GM12891 (cell line): ENCODE measurements around the gene RPL18.

Experiments used
- DNase-seq: peaks from one replicate; pipeline ENCODE4 v3.0.0; 2011; ENCODE audit warnings: low spot score; ENCODE audit not compliant: insufficient read length
- FAIRE-seq: peaks from 2 replicates; lab custom pipeline; 2011; peaks lifted over from hg19 to GRCh38; lab: Jason Lieb, UNC
- PAX5 ChIP-seq: IDR thresholded peaks from 2 replicates; pipeline ENCODE4 v1.6.1; 2011; ENCODE audit warnings: low read length, moderate library complexity, mild to moderate bottlenecking; ENCODE audit not compliant: insufficient read depth, severe bottlenecking
- POLR2A ChIP-seq: IDR thresholded peaks from 2 replicates; pipeline ENCODE4 v1.6.1; 2011; ENCODE audit warnings: low read depth, low read length, control low read depth
- POLR2AphosphoS5 ChIP-seq: IDR thresholded peaks from 2 replicates; pipeline ENCODE4 v1.6.1; 2011; ENCODE audit warnings: low read depth, low read length, control low read depth
- POU2F2 ChIP-seq: IDR thresholded peaks from 2 replicates; pipeline ENCODE4 v1.6.1; 2011; ENCODE audit warnings: low read depth, mild to moderate bottlenecking, control low read depth, low read length, moderate library complexity
- SPI1 ChIP-seq: IDR thresholded peaks from 2 replicates; pipeline ENCODE4 v1.6.1; 2011; ENCODE audit warnings: low read depth, low read length, control low read depth
- TAF1 ChIP-seq: IDR thresholded peaks from 2 replicates; pipeline ENCODE4 v1.6.1; 2011; ENCODE audit warnings: low read depth, low read length, control low read depth

The RPL18 gene

GRCh38 chr19:48603449-48603848 is 15.5 kb downstream of the RPL18 start:
- DNase-seq, result no peak
- no peak for FAIRE-seq
- no peak for TF ChIP-seq PAX5

- FAIRE-seq, result no peak
- DNase-seq, result no peak
- TF ChIP-seq TAF1 (no peak), PAX5 (no peak), POLR2AphosphoS5 (no peak), POU2F2 (no peak), SPI1 (no peak), POLR2A (no peak)
Measured at GRCh38 chr19:48603001-48603400, 16.0 kb downstream of the RPL18 start.

GRCh38 chr19:48600679-48601417 is 18.1 kb downstream of the RPL18 start:
- FAIRE-seq (no peak), DNase-seq (no peak)
- TF ChIP-seq POLR2AphosphoS5 (no peak), PAX5 (no peak), TAF1 (no peak), SPI1 (no peak), POLR2A (no peak), POU2F2 (no peak)

- FAIRE-seq (no peak), DNase-seq (no peak)
- TF ChIP-seq SPI1 (no peak), TAF1 (no peak), PAX5 (no peak)
Measured at GRCh38 chr19:48598996-48599700, 19.8 kb downstream of the RPL18 start.

GRCh38 chr19:48596679-48597465 is 22.1 kb downstream of the RPL18 start:
- DNase-seq (no peak), FAIRE-seq (no peak)
- TF ChIP-seq POLR2AphosphoS5, result no peak
- TF ChIP-seq POU2F2, result no peak
- TF ChIP-seq SPI1, result no peak
- TF ChIP-seq POLR2A, result no peak
- TF ChIP-seq TAF1, result no peak
- no peak for TF ChIP-seq PAX5

GRCh38 chr19:48596237-48596636 is 22.7 kb downstream of the RPL18 start:
- TF ChIP-seq POLR2A (no peak), TAF1 (no peak), POU2F2 (no peak), POLR2AphosphoS5 (no peak), PAX5 (no peak), SPI1 (no peak)
- no peak for FAIRE-seq
- no peak for DNase-seq

GRCh38 chr19:48595833-48596232 is 23.1 kb downstream of the RPL18 start:
- no peak for FAIRE-seq
- TF ChIP-seq POLR2A (no peak), POLR2AphosphoS5 (no peak), POU2F2 (no peak), TAF1 (no peak), SPI1 (no peak), PAX5 (no peak)
- DNase-seq, result no peak

GRCh38 chr19:48595171-48595570 is 23.8 kb downstream of the RPL18 start:
- FAIRE-seq, result no peak
- no peak for DNase-seq
- no peak for TF ChIP-seq PAX5
- no peak for TF ChIP-seq POLR2AphosphoS5
- TF ChIP-seq POU2F2, result no peak
- no peak for TF ChIP-seq TAF1

GRCh38 chr19:48591021-48591420 is 28.0 kb downstream of the RPL18 start:
- FAIRE-seq, result no peak

More at GRCh38 chr19:48591021-48591420, 28.0 kb downstream of the RPL18 start:
- TF ChIP-seq TAF1, result no peak
- no peak for TF ChIP-seq PAX5
- TF ChIP-seq POLR2AphosphoS5, result no peak
- TF ChIP-seq POU2F2, result no peak
- no peak for TF ChIP-seq SPI1
- TF ChIP-seq POLR2A, result no peak
- no peak for DNase-seq
